Measurements from ENCODE around the gene RPN1.

- TF ChIP-seq GATA3 (IDR thresholded peaks at IDR 0.05; ENCODE audit: low read depth, low read length), result no peak
- no peak for TF ChIP-seq GATA2 (IDR thresholded peaks at IDR 0.05; ENCODE audit: low read depth, low read length)
These were observed 17.0 kb upstream of the RPN1 start for GRCh38 chr3:128667641-128668040.

Measured in SH-SY5Y (cell line).